Ascending aorta (tissue), 2 donors: Measurements from ENCODE around the gene PPP6R1. TPM values are rescaled to one million over a fixed set of nuclear protein-coding genes. Genes with fewer than 3 reads are reported as not detected.

Experiments used
- DNase-seq, 2 donors: peaks; one replicate each; pipeline ENCODE4 v3.0.0-alpha.2; 2019; ENCODE audit warnings: low spot score in 2 of 2
- H3K27ac ChIP-seq, 2 donors: fragments of 200-600 bp; sonication (generic); one replicate each; pipeline ENCODE4 v1.5.1; 2016 to 2017; ENCODE audit warnings: mild to moderate bottlenecking in 1 of 2
- H3K27me3 ChIP-seq: fragments of 200-600 bp; sonication (generic); one replicate; pipeline ENCODE4 v1.5.1; 2017
- H3K36me3 ChIP-seq, 2 donors: fragments of 200-600 bp; sonication (generic); one replicate each; pipeline ENCODE4 v1.5.1; 2016
- H3K4me1 ChIP-seq, 2 donors: fragments of 200-600 bp; sonication (generic); one replicate each; pipeline ENCODE4 v1.5.1; 2016 to 2017; ENCODE audit warnings: mild to moderate bottlenecking in 1 of 2
- H3K4me3 ChIP-seq, 2 donors: fragments of 200-600 bp; sonication (generic); one replicate each; pipeline ENCODE4 v1.5.1; 2016 to 2017; ENCODE audit warnings: mild to moderate bottlenecking in 1 of 2
- H3K9me3 ChIP-seq, 2 donors: fragments of 200-600 bp; sonication (generic); one replicate each; pipeline ENCODE4 v1.5.1; 2016
- intact Hi-C: fragments of 100-400 bp; cut with DNase I; formaldehyde crosslinking; loops from one replicate; pipeline ENCODE4 v1.15.1; 2023
- total RNA-seq: library from RNA; depleted of rRNA; stranded (reverse); fragments of >200 nt; gene quantifications from one replicate; pipeline ENCODE4 v1.1.0, GENCODE V29; 2016
- TF ChIP-seq, protein P1 (sequence below), 3 experiments: fragments of 200-600 bp in 2 of 3; fragments of 450-650 bp in 1 of 3; sonication (generic) in 2 of 3; IDR thresholded peaks; one replicate each; pipeline ENCODE4 v1.5.1; 2016 to 2019; ENCODE audit warnings: antibody characterized with exemption in 3 of 3, mild to moderate bottlenecking in 1 of 3, moderate library complexity in 1 of 3

The PPP6R1 gene
- total RNA-seq, 1 donor from 2014 or later, result 68.3 TPM

- Histone ChIP-seq H3K4me3 (no peak overlapping the region), H3K4me1 (no peaks in the 10 kb centered on the region), H3K36me3 (peaks cover 4 to 16% of the 10 kb centered on the region in 2 donors), H3K9me3 (no peaks in the 10 kb centered on the region), H3K27me3 (no peaks in the 10 kb centered on the region), H3K27ac (no peak overlapping the region)
- TF ChIP-seq, protein P1, sequence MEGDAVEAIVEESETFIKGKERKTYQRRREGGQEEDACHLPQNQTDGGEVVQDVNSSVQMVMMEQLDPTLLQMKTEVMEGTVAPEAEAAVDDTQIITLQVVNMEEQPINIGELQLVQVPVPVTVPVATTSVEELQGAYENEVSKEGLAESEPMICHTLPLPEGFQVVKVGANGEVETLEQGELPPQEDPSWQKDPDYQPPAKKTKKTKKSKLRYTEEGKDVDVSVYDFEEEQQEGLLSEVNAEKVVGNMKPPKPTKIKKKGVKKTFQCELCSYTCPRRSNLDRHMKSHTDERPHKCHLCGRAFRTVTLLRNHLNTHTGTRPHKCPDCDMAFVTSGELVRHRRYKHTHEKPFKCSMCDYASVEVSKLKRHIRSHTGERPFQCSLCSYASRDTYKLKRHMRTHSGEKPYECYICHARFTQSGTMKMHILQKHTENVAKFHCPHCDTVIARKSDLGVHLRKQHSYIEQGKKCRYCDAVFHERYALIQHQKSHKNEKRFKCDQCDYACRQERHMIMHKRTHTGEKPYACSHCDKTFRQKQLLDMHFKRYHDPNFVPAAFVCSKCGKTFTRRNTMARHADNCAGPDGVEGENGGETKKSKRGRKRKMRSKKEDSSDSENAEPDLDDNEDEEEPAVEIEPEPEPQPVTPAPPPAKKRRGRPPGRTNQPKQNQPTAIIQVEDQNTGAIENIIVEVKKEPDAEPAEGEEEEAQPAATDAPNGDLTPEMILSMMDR (IDR thresholded peaks at IDR 0.05), result no peak
- DNase-seq, result no peak
- intact Hi-C loops, result no loop called here
Measured at GRCh38 chr19:55266404-55266803, 7.6 kb upstream of the PPP6R1 start.

- DNase-seq, result no peak
- intact Hi-C loops, result no loop called here
- Histone ChIP-seq H3K27me3 (no peaks in the 10 kb centered on the region), H3K36me3 (peaks cover 0 to 10% of the 10 kb centered on the region in 2 donors), H3K4me1 (no peaks in the 10 kb centered on the region), H3K4me3 (no peak overlapping the region), H3K27ac (no peak overlapping the region), H3K9me3 (no peaks in the 10 kb centered on the region)
- TF ChIP-seq, protein P1 (IDR thresholded peaks at IDR 0.05), result no peak
Measured at GRCh38 chr19:55265723-55266386, 7.0 kb upstream of the PPP6R1 start.

DNA sequence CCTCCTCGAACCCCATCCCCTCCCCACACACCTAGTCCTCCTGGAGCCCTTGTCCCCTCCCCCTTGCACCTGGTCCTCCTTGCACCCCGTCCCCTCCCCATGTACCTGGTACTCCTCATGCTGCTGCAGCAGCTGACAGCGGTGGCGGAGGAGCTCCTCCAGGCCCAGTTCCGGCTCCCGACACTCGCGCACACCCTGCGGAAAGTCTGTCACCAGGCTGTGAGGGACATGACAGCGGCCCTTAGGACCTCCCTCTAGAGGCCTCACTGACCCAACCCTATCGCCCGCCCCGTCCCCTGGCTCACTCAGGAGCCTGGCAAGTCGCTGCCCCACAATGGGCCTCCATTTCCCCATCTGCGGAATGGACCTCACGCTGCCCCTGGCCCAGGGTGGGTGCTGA lies 6.4 kb upstream of the PPP6R1 start:
- DNase-seq, result no peak
- H3K4me1 ChIP-seq, result no peaks in the 10 kb centered on the region
- TF ChIP-seq, protein P1 (IDR thresholded peaks at IDR 0.05), result no peak
- no peak overlapping the region for H3K4me3 ChIP-seq
- no peak overlapping the region for H3K27ac ChIP-seq
- intact Hi-C loops, result no loop called here
- peaks cover 0 to 6% of the 10 kb centered on the region in 2 donors for H3K36me3 ChIP-seq
- H3K9me3 ChIP-seq, result no peaks in the 10 kb centered on the region
- H3K27me3 ChIP-seq, result no peaks in the 10 kb centered on the region

DNA sequence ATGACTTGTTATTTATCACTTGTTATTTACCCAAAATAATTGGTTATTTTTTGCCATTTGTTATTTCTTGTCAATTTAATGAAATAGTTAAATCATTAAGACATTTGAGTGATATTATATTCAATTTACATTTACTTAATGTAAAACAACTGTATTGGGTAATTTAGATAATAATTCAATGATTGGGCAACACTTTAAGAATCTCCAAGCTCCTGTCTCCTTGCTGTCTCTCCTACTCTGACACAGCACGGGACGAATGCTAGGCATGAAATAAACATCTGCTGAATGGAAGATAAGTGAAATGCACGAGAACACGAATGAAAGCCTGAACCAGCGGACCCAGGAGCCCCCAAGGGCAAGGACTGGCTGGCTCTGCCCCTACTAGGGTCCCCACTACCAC lies 5.7 kb upstream of the PPP6R1 start:
- H3K27ac ChIP-seq, result no peak overlapping the region
- peaks cover 5% of the 10 kb centered on the region in 2 donors for H3K4me1 ChIP-seq
- TF ChIP-seq, protein P1 (IDR thresholded peaks at IDR 0.05), result no peak
- H3K36me3 ChIP-seq, result peaks cover 0 to 2% of the 10 kb centered on the region in 2 donors
- H3K4me3 ChIP-seq, result no peak overlapping the region
- intact Hi-C loops, result no loop called here
- H3K27me3 ChIP-seq, result no peaks in the 10 kb centered on the region
- DNase-seq, result no peak
- H3K9me3 ChIP-seq, result no peaks in the 10 kb centered on the region

DNA sequence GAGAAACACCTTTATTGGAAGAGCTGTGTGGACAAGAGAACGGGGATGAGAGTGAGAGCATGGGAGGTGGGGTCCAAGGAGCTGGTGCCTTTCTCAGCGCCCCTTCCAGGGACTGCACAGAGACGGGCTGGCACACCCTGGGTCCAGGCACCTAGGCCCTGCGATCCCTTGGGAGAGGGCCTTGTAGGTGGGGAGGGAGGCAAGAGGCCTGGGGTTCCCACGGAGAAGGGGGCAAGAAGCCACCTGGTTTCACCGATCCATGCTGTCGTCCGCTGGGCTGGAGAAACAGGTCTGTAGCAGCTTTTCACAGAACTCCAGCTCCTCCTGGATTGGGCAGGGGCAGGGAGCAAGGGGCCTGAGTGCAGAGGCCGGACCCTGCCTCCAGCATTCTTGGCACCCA lies 3.5 kb upstream of the PPP6R1 start:
- Histone ChIP-seq H3K36me3 (no peaks in the 10 kb centered on the region), H3K4me1 (peaks cover 5 to 11% of the 10 kb centered on the region in 2 donors), H3K9me3 (no peaks in the 10 kb centered on the region), H3K27ac (no peak overlapping the region), H3K27me3 (no peaks in the 10 kb centered on the region), H3K4me3 (no peak overlapping the region)
- TF ChIP-seq, protein P1 (IDR thresholded peaks at IDR 0.05), result no peak
- intact Hi-C loops, result no loop called here
- no peak for DNase-seq
